Measurements from ENCODE around the gene MINDY2.
"Not testable (repeated sequence)": the region's sequence is repeated elsewhere in the genome, so short reads cannot be mapped to it uniquely, and the experiment has no call there.

Gene MINDY2

GRCh38 chr15:58880320-58880719 lies 109.2 kb downstream of the MINDY2 start:
- peaks cover 66% of the 10 kb centered on the region for H3K36me3 ChIP-seq (replicated peaks; ENCODE audit: low read depth, low read length)
- no peaks in the 10 kb centered on the region for H3K4me1 ChIP-seq (ENCODE audit: low read length)
- H3K4me3 ChIP-seq (ENCODE audit: low read length), result no peak overlapping the region
- TF ChIP-seq, protein P1, sequence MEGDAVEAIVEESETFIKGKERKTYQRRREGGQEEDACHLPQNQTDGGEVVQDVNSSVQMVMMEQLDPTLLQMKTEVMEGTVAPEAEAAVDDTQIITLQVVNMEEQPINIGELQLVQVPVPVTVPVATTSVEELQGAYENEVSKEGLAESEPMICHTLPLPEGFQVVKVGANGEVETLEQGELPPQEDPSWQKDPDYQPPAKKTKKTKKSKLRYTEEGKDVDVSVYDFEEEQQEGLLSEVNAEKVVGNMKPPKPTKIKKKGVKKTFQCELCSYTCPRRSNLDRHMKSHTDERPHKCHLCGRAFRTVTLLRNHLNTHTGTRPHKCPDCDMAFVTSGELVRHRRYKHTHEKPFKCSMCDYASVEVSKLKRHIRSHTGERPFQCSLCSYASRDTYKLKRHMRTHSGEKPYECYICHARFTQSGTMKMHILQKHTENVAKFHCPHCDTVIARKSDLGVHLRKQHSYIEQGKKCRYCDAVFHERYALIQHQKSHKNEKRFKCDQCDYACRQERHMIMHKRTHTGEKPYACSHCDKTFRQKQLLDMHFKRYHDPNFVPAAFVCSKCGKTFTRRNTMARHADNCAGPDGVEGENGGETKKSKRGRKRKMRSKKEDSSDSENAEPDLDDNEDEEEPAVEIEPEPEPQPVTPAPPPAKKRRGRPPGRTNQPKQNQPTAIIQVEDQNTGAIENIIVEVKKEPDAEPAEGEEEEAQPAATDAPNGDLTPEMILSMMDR (IDR thresholded peaks at IDR 0.05; ENCODE audit: low read depth, low read length), result no peak
- TF ChIP-seq EZH2phosphoT487 (IDR thresholded peaks at IDR 0.05; ENCODE audit: low read depth), result no peak
- no peaks in the 10 kb centered on the region for H3K27me3 ChIP-seq (ENCODE audit: low read depth, low read length)
- H2AFZ ChIP-seq (ENCODE audit: low read depth, low read length), result no peak overlapping the region
- no peaks in the 10 kb centered on the region for H4K20me1 ChIP-seq (ENCODE audit: insufficient read depth, low read length)
- no peaks in the 10 kb centered on the region for H3K79me2 ChIP-seq (ENCODE audit: low read length)
- no peaks in the 10 kb centered on the region for H3K9me3 ChIP-seq (ENCODE audit: insufficient read depth, low read length)
- no peak overlapping the region for H3K9ac ChIP-seq (ENCODE audit: low read length)
- no peak overlapping the region for H3K27ac ChIP-seq (ENCODE audit: low read length)
- no peak overlapping the region for H3K4me2 ChIP-seq (ENCODE audit: low read length)

DNA sequence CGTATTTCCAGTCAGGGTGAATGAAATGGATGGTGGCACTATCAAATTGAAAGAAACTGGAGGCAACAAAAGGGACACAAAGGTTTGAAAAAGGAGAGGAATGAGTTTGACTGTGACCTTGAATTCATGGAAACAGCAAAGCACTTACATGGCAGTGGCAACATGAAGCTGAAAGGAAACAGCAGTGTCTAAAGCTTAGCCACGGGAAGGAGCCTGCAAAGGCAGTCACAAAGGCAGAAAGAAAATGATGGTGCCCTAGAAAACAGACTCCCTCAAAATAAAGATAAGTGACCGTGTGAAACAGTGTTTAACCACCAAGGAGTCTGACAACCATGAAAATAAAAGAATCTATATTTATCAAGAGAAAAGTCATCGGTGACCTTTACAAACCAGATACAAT lies 111.1 kb downstream of the MINDY2 start:
- H3K4me1 ChIP-seq (ENCODE audit: low read length), result no peaks in the 10 kb centered on the region

DNA sequence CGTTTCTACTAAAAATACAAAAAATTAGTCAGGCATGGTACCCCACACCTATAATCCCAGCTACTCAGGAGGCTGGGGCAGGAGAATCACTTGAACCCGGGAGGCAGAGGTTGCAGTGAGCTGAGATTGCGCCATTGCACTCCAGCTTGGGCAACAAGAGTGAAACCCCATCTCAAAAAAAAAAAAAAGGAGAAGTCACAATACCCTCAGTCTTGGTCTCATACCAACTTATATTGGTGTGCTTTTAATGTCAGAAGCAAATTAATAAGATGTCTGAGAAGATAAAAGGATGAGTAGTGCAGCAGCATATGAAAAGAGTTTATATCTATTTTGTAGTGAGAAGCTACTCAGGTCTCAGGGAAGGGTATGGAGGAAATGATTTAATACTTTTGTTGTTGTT lies 112.8 kb downstream of the MINDY2 start:
- H3K4me1 ChIP-seq (ENCODE audit: low read length); H3K79me2 ChIP-seq (ENCODE audit: low read length); H3K4me3 ChIP-seq (ENCODE audit: low read length); H3K27ac ChIP-seq (ENCODE audit: low read length); H3K9me3 ChIP-seq (ENCODE audit: insufficient read depth, low read length); H3K4me2 ChIP-seq (ENCODE audit: low read length); H4K20me1 ChIP-seq (ENCODE audit: insufficient read depth, low read length); H2AFZ ChIP-seq (ENCODE audit: low read depth, low read length); H3K27me3 ChIP-seq (ENCODE audit: low read depth, low read length); H3K9ac ChIP-seq (ENCODE audit: low read length): not testable (repeated sequence)
- H3K36me3 ChIP-seq (replicated peaks; ENCODE audit: low read depth, low read length), result peaks cover 76% of the 10 kb centered on the region

More for the DNA sequence above, 111.1 kb downstream of the MINDY2 start:
- no peaks in the 10 kb centered on the region for H3K79me2 ChIP-seq (ENCODE audit: low read length)
- no peak overlapping the region for H2AFZ ChIP-seq (ENCODE audit: low read depth, low read length)
- peaks cover 69% of the 10 kb centered on the region for H3K36me3 ChIP-seq (replicated peaks; ENCODE audit: low read depth, low read length)
- H3K27ac ChIP-seq (ENCODE audit: low read length), result no peak overlapping the region
- TF ChIP-seq, protein P1 (IDR thresholded peaks at IDR 0.05; ENCODE audit: low read depth, low read length), result no peak
- no peak for TF ChIP-seq EZH2phosphoT487 (IDR thresholded peaks at IDR 0.05; ENCODE audit: low read depth)
- H3K27me3 ChIP-seq (ENCODE audit: low read depth, low read length), result no peaks in the 10 kb centered on the region
- no peaks in the 10 kb centered on the region for H4K20me1 ChIP-seq (ENCODE audit: insufficient read depth, low read length)
- no peak overlapping the region for H3K4me2 ChIP-seq (ENCODE audit: low read length)
- H3K4me3 ChIP-seq (ENCODE audit: low read length), result no peak overlapping the region
- H3K9me3 ChIP-seq (ENCODE audit: insufficient read depth, low read length), result no peaks in the 10 kb centered on the region
- H3K9ac ChIP-seq (ENCODE audit: low read length), result no peak overlapping the region

DNA sequence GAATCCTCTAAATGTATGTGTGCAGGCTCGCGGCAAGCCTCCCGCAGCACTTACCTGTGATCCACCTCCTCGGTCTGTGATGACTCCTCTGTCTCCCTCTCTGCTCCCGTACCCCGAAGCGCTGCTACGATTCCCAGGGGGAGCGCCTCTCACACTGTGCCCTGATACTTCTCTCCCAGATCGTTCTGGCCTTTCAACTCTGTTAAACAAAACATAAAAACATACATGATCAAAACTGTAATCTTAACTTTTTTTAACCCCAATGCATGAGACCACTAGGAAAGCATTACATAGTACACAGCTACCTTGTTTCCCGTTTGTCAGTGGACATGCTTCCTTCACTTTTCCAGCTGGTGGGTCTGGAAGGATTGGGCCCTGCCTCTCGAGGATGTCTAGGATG lies 115.8 kb downstream of the MINDY2 start:
- Histone ChIP-seq H3K79me2 (ENCODE audit: low read length) (no peaks in the 10 kb centered on the region), H3K9ac (ENCODE audit: low read length) (no peak overlapping the region), H3K4me3 (ENCODE audit: low read length) (no peak overlapping the region), H3K4me2 (ENCODE audit: low read length) (no peak overlapping the region), H2AFZ (ENCODE audit: low read depth, low read length) (no peak overlapping the region), H3K27me3 (ENCODE audit: low read depth, low read length) (no peaks in the 10 kb centered on the region), H3K4me1 (ENCODE audit: low read length) (no peaks in the 10 kb centered on the region), H3K36me3 (replicated peaks; ENCODE audit: low read depth, low read length) (peaks cover 72% of the 10 kb centered on the region), H3K27ac (ENCODE audit: low read length) (no peak overlapping the region), H3K9me3 (ENCODE audit: insufficient read depth, low read length) (no peaks in the 10 kb centered on the region), H4K20me1 (ENCODE audit: insufficient read depth, low read length) (no peaks in the 10 kb centered on the region)
- TF ChIP-seq, protein P1 (IDR thresholded peaks at IDR 0.05; ENCODE audit: low read depth, low read length), result no peak
- no peak for TF ChIP-seq EZH2phosphoT487 (IDR thresholded peaks at IDR 0.05; ENCODE audit: low read depth)

- Histone ChIP-seq H3K79me2 (ENCODE audit: low read length) (no peaks in the 10 kb centered on the region), H3K27ac (ENCODE audit: low read length) (no peak overlapping the region), H4K20me1 (ENCODE audit: insufficient read depth, low read length) (no peaks in the 10 kb centered on the region), H3K4me1 (ENCODE audit: low read length) (no peaks in the 10 kb centered on the region), H3K9me3 (ENCODE audit: insufficient read depth, low read length) (no peaks in the 10 kb centered on the region), H3K4me3 (ENCODE audit: low read length) (no peak overlapping the region), H3K36me3 (replicated peaks; ENCODE audit: low read depth, low read length) (peaks cover 85% of the 10 kb centered on the region), H3K4me2 (ENCODE audit: low read length) (no peak overlapping the region), H3K27me3 (ENCODE audit: low read depth, low read length) (no peaks in the 10 kb centered on the region), H3K9ac (ENCODE audit: low read length) (no peak overlapping the region), H2AFZ (ENCODE audit: low read depth, low read length) (no peak overlapping the region)
- no peak for TF ChIP-seq EZH2phosphoT487 (IDR thresholded peaks at IDR 0.05; ENCODE audit: low read depth)
- TF ChIP-seq, protein P1 (IDR thresholded peaks at IDR 0.05; ENCODE audit: low read depth, low read length), result no peak
Measured at GRCh38 chr15:58889363-58889762, 118.3 kb downstream of the MINDY2 start.

Data from OCI-LY3 (cell line).